ENCODE data around the gene NDUFB10. TPM values are rescaled to one million over a fixed set of nuclear protein-coding genes. Genes with fewer than 3 reads are reported as not detected.
"Not testable (repeated sequence)": the region's sequence is repeated elsewhere in the genome, so short reads cannot be mapped to it uniquely, and the experiment has no call there.

The NDUFB10 gene
- total RNA-seq, 1 experiment from 2014 or later = 190 TPM

DNA sequence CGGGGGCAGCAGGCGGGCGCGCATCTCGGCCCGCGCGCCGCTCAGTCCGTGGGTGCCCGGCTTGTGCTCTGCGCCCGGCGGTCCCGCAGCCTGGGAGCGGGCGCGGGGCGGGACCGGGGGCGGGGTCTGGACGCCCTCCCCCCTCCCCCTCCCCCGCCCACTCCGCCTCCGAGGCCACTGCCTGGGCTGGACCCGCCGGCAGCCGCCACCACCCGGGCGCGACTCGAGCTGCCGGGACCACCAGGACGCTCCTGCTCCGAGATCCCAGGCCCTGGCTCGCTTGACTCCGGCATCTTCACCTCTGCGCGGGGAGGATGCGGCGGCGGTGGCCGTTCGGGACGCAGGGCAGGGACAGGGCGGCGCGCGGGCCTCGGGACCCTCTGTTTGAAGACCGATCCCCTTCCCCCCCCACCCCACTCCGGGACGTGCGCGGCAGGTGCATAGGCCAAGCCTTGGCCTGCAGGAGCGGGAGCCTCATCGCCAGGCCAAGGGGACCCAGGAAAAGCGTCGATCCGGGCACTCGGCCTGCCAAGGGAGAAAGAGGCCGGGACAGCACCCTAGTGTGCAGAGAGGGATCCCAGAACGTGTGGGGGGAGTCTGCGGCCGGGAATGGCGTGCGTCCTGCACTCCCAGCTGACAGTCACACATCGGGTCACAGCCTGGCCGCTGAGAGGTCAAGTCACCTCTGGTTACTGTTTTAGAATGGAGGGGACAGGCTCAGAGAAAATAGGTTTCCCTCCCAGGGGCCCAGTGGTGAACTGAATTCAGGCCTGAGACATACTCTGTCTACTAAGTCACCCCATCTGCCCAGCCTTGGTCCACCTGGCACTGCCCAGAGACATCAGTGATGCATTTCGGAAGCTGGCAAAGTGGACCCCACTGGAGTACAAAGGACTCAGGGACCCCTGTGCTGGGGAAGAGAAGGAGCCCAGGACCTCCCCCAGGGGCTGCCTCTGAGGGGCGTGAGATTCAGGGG lies 40.7 kb upstream of the NDUFB10 start, which contains the start of gene HS3ST6:
Gene HS3ST6 (minus strand): TSS at position 65 of the 976 bp plus-strand sequence. CDS start 92 bp downstream, outside the sequence.
- H3K27ac ChIP-seq = no peak within 1 kb of the TSS
- peaks cover 35% of the 10 kb centered on the region; the same call in 1 of the 2 replicates for H3K27me3 ChIP-seq (ENCODE audit: insufficient read depth, low read depth)
- TF ChIP-seq, protein P1, sequence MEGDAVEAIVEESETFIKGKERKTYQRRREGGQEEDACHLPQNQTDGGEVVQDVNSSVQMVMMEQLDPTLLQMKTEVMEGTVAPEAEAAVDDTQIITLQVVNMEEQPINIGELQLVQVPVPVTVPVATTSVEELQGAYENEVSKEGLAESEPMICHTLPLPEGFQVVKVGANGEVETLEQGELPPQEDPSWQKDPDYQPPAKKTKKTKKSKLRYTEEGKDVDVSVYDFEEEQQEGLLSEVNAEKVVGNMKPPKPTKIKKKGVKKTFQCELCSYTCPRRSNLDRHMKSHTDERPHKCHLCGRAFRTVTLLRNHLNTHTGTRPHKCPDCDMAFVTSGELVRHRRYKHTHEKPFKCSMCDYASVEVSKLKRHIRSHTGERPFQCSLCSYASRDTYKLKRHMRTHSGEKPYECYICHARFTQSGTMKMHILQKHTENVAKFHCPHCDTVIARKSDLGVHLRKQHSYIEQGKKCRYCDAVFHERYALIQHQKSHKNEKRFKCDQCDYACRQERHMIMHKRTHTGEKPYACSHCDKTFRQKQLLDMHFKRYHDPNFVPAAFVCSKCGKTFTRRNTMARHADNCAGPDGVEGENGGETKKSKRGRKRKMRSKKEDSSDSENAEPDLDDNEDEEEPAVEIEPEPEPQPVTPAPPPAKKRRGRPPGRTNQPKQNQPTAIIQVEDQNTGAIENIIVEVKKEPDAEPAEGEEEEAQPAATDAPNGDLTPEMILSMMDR (conservative IDR thresholded peaks at IDR 0.05) = no peak
- no peak for TF ChIP-seq EZH2 (IDR thresholded peaks at IDR 0.05; ENCODE audit: low read depth)
- BruUV-seq (replicated peaks) = no TSS peak
- H3F3A ChIP-seq (ENCODE audit: insufficient read depth, low read depth) = peaks cover 12% of the 10 kb centered on the region; the same call in 1 of the 2 replicates
- H3K4me1 ChIP-seq (replicated peaks; ENCODE audit: insufficient read depth) = peaks cover 16% of the 10 kb centered on the region
- no peak for DNase-seq
- no peaks in the 10 kb centered on the region for H3K79me2 ChIP-seq (ENCODE audit: low read depth)
- no peaks in the 10 kb centered on the region for H3K9me3 ChIP-seq (ENCODE audit: insufficient read depth, low read depth)
- H2AFZ ChIP-seq = no peak within 1 kb of the TSS
- H3K36me3 ChIP-seq (ENCODE audit: low read depth) = no peaks in the 10 kb centered on the region
- ChIA-PET CTCF (no interaction called here), POLR2A (ENCODE audit: unreplicated experiment) (no interaction called here)
- intact Hi-C loops (cut with micrococcal nuclease; ENCODE audit: unreplicated experiment) = no loop called here
- no peak within 1 kb of the TSS for H3K4me3 ChIP-seq
- H3K9me2 ChIP-seq (ENCODE audit: insufficient read depth) = no peaks in the 10 kb centered on the region
- no peak within 1 kb of the TSS for H3K4me2 ChIP-seq
- H4K20me1 ChIP-seq (ENCODE audit: insufficient read depth) = no peaks in the 10 kb centered on the region

DNA sequence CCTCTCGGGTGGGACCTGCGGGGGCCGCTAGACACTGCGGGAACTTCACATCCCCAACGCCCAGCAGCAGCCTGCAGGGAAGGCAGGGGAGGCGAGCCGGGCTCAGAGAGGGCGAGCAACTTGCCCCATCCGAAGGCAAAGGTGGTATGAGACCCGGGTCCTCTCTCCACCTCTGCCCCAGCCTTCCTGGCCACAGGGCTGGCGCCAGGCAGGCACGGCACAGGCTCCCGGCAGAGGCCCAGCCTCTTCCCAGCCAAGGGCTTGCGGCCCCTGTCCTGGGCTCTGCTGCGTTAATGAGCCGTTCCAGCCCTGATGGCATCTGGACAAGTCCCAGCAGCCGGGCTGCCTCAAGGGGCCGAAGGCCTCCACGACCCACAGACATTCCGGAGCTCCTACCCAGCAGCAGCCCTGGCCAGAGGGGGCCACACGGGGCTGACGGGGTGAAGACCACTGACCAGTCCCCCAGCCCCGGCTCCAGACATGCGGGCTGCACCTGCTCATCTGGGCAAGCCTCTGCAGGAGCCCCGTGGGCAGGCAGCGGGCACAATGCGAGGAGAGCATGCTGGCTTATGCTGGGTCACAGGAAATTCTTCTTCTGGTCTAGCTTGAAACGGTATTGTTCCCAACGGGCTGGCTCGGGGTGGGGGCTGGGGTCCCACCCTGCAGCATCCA lies 39.9 kb upstream of the NDUFB10 start:
- no peak overlapping the region for H3K27ac ChIP-seq
- H2AFZ ChIP-seq = no peak overlapping the region
- no peak overlapping the region for H3K4me2 ChIP-seq
- intact Hi-C loops (cut with micrococcal nuclease; ENCODE audit: unreplicated experiment) = no loop called here
- no peaks in the 10 kb centered on the region for H3K36me3 ChIP-seq (ENCODE audit: low read depth)
- TF ChIP-seq, protein P1 (conservative IDR thresholded peaks at IDR 0.05) = no peak
- no peak for TF ChIP-seq EZH2 (IDR thresholded peaks at IDR 0.05; ENCODE audit: low read depth)
- DNase-seq = no peak
- ChIA-PET CTCF (no interaction called here), POLR2A (ENCODE audit: unreplicated experiment) (no interaction called here)
- H3K27me3 ChIP-seq (ENCODE audit: insufficient read depth, low read depth) = peaks cover 35% of the 10 kb centered on the region; the same call in 1 of the 2 replicates
- H4K20me1 ChIP-seq (ENCODE audit: insufficient read depth) = no peaks in the 10 kb centered on the region
- H3K9me3 ChIP-seq (ENCODE audit: insufficient read depth, low read depth) = no peaks in the 10 kb centered on the region
- peaks cover 16% of the 10 kb centered on the region for H3K4me1 ChIP-seq (replicated peaks; ENCODE audit: insufficient read depth)
- no peak overlapping the region for H3K4me3 ChIP-seq
- BruUV-seq (replicated peaks) = no TSS peak
- H3K9me2 ChIP-seq (ENCODE audit: insufficient read depth) = no peaks in the 10 kb centered on the region
- peaks cover 20% of the 10 kb centered on the region; the same call in 1 of the 2 replicates for H3F3A ChIP-seq (ENCODE audit: insufficient read depth, low read depth)
- no peaks in the 10 kb centered on the region for H3K79me2 ChIP-seq (ENCODE audit: low read depth)

DNA sequence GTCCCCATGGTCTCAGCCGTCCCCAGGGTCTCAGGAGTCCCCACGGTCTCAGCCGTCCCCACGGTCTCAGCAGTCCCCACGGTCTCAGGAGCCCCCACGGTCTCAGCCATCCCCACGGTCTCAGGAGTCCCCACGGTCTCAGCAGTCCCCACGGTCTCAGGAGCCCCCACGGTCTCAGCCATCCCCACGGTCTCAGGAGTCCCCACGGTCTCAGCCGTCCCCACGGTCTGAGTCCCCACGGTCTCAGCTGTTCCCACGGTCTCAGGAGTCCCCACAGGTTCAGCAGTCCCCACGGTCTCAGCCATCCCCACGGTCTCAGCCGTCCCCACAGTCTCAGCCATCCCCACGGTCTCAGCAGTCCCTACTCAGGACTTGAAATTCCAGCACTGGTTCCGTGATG lies 39.2 kb upstream of the NDUFB10 start:
- H3K4me1 ChIP-seq (replicated peaks; ENCODE audit: insufficient read depth) = peaks cover 16% of the 10 kb centered on the region
- peaks cover 20% of the 10 kb centered on the region; the same call in 1 of the 2 replicates for H3F3A ChIP-seq (ENCODE audit: insufficient read depth, low read depth)
- H3K9me2 ChIP-seq (ENCODE audit: insufficient read depth); POLR2A ChIA-PET (ENCODE audit: unreplicated experiment); H2AFZ ChIP-seq; H4K20me1 ChIP-seq (ENCODE audit: insufficient read depth); H3K27ac ChIP-seq; CTCF ChIA-PET; H3K4me3 ChIP-seq; DNase-seq; H3K9me3 ChIP-seq (ENCODE audit: insufficient read depth, low read depth); BruUV-seq (replicated peaks); H3K4me2 ChIP-seq; intact Hi-C loops (cut with micrococcal nuclease; ENCODE audit: unreplicated experiment); H3K36me3 ChIP-seq (ENCODE audit: low read depth); H3K79me2 ChIP-seq (ENCODE audit: low read depth): not testable (repeated sequence)
- peaks cover 35% of the 10 kb centered on the region; the same call in 1 of the 2 replicates for H3K27me3 ChIP-seq (ENCODE audit: insufficient read depth, low read depth)
